ENCODE measurements around the gene C21orf91. TPM values are rescaled to one million over a fixed set of nuclear protein-coding genes. Genes with fewer than 3 reads are reported as not detected.
A peak's percentile ranks its signal among the peaks of the same experiment; 100 is the strongest.

The C21orf91 gene
- polyA plus RNA-seq, 3 donors: 4.6 to 22.3 (median 18.9) TPM

DNA sequence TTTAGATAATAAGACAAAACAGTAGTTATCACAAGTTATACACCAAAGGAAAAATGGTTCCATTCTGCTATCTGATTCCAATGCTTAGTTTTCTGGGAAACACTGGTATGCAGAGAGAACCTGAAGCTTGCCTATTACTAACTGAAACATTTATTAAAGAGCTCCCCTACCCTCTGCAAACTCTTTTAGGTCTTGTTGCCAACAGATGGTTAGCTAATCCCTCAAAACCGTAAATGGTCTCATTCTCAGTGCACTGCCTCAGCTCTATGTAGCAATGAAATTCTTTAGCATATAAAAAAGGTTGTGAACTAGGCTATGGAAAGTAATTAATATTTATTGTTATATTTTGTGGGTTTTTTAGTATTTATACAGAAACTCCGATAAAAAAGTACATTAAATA lies 20.4 kb downstream of the C21orf91 start:
- no peaks in the 10 kb centered on the region for H3K27me3 ChIP-seq (ENCODE audit: control insufficient read depth in 2 of 2, insufficient read depth in 2 of 2, low read length in 2 of 2)
- H3K36me3 Mint-ChIP-seq: peaks cover 25 to 43% of the 10 kb centered on the region in 2 donors
- H4K20me1 ChIP-seq (ENCODE audit: insufficient read depth, low read length): peaks cover 20% of the 10 kb centered on the region
- intact Hi-C loops (cut with micrococcal nuclease): no loop called here
- H3K4me3 Mint-ChIP-seq: no peak overlapping the region
- H3K4me3 ChIP-seq (replicated peaks in 1 of 3; ENCODE audit: low read depth in 2 of 3, low read length in 3 of 3): no peak overlapping the region
- peaks cover 0 to 6% (median 0%) of the 10 kb centered on the region in 7 donors for H3K9me3 Mint-ChIP-seq
- no peaks in the 10 kb centered on the region for H3K27me3 Mint-ChIP-seq (ENCODE audit: low read depth in 3 of 3)
- no peak for DNase-seq
- TF ChIP-seq, protein P1, sequence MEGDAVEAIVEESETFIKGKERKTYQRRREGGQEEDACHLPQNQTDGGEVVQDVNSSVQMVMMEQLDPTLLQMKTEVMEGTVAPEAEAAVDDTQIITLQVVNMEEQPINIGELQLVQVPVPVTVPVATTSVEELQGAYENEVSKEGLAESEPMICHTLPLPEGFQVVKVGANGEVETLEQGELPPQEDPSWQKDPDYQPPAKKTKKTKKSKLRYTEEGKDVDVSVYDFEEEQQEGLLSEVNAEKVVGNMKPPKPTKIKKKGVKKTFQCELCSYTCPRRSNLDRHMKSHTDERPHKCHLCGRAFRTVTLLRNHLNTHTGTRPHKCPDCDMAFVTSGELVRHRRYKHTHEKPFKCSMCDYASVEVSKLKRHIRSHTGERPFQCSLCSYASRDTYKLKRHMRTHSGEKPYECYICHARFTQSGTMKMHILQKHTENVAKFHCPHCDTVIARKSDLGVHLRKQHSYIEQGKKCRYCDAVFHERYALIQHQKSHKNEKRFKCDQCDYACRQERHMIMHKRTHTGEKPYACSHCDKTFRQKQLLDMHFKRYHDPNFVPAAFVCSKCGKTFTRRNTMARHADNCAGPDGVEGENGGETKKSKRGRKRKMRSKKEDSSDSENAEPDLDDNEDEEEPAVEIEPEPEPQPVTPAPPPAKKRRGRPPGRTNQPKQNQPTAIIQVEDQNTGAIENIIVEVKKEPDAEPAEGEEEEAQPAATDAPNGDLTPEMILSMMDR (IDR thresholded peaks at IDR 0.05): no peak
- no peak overlapping the region for H2AFZ ChIP-seq (ENCODE audit: insufficient read depth, low read depth, low read length, poor library complexity, severe bottlenecking)
- H3K4me1 ChIP-seq (ENCODE audit: control insufficient read depth in 1 of 2, insufficient read depth in 2 of 2, low read length in 2 of 2): peaks cover 18 to 21% of the 10 kb centered on the region in 2 donors
- no peak overlapping the region for H3K27ac Mint-ChIP-seq
- WGBS (ENCODE audit: insufficient coverage): no CpG with 5 or more reads among the region's 2 CpGs
- H3K9ac ChIP-seq (ENCODE audit: insufficient read depth, low read length, poor library complexity, severe bottlenecking): no peak overlapping the region
- H3K27ac ChIP-seq (ENCODE audit: low read depth in 1 of 2, low read length in 2 of 2): no peak overlapping the region
- H3K4me2 ChIP-seq (replicated peaks; ENCODE audit: extremely low read depth, low read length, poor library complexity, severe bottlenecking): no peak overlapping the region
- H3K9me3 ChIP-seq (replicated peaks in 1 of 2; ENCODE audit: control insufficient read depth in 1 of 2, insufficient read depth in 1 of 2, low read length in 2 of 2): no peaks in the 10 kb centered on the region
- H3K36me3 ChIP-seq (replicated peaks in 1 of 2; ENCODE audit: control insufficient read depth in 1 of 2, insufficient read depth in 2 of 2, low read length in 2 of 2): peaks cover 4 to 34% of the 10 kb centered on the region in 2 donors
- peaks cover 31% of the 10 kb centered on the region for H3K4me1 Mint-ChIP-seq
- H3K79me2 ChIP-seq (ENCODE audit: insufficient read depth, low read length): peaks cover 91% of the 10 kb centered on the region

DNA sequence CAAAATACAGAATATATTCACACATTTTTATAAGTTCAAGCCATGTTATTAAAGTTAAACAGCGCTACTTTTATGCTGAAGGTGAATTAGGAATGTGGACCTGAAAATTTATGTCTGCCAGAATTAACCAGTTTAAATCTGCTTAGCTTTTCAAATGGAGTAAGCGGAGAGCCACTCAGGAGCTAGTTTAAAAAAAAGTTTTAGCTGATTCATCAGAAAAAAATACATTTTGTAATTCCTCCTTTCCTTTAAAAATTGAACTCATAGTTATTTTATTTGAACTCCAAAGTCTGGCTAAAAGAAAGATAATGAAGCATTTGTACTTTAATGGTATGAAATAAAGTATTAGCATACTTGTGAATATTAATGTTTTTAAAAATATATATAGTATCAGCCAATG lies 21.2 kb downstream of the C21orf91 start:
- H3K4me1 ChIP-seq (ENCODE audit: control insufficient read depth in 1 of 2, insufficient read depth in 2 of 2, low read length in 2 of 2): peaks cover 23 to 28% of the 10 kb centered on the region in 2 donors
- peaks cover 12% of the 10 kb centered on the region for H4K20me1 ChIP-seq (ENCODE audit: insufficient read depth, low read length)
- no peaks in the 10 kb centered on the region for H3K27me3 Mint-ChIP-seq (ENCODE audit: low read depth in 3 of 3)
- no peak overlapping the region for H3K27ac Mint-ChIP-seq
- H3K36me3 Mint-ChIP-seq: peaks cover 24 to 36% of the 10 kb centered on the region in 2 donors
- WGBS (ENCODE audit: insufficient coverage): no CpG with 5 or more reads among the region's 2 CpGs
- H3K9me3 ChIP-seq (replicated peaks in 1 of 2; ENCODE audit: control insufficient read depth in 1 of 2, insufficient read depth in 1 of 2, low read length in 2 of 2): no peaks in the 10 kb centered on the region
- H3K4me1 Mint-ChIP-seq: peaks cover 36% of the 10 kb centered on the region
- TF ChIP-seq, protein P1 (IDR thresholded peaks at IDR 0.05): no peak
- H3K27ac ChIP-seq (ENCODE audit: low read depth in 1 of 2, low read length in 2 of 2): peak overlapping the region in 1 of 2 donors; percentile 20
- no peak overlapping the region for H3K9ac ChIP-seq (ENCODE audit: insufficient read depth, low read length, poor library complexity, severe bottlenecking)
- intact Hi-C loops (cut with micrococcal nuclease): no loop called here
- no peak overlapping the region for H2AFZ ChIP-seq (ENCODE audit: insufficient read depth, low read depth, low read length, poor library complexity, severe bottlenecking)
- H3K79me2 ChIP-seq (ENCODE audit: insufficient read depth, low read length): peaks cover 91% of the 10 kb centered on the region
- H3K27me3 ChIP-seq (ENCODE audit: control insufficient read depth in 2 of 2, insufficient read depth in 2 of 2, low read length in 2 of 2): no peaks in the 10 kb centered on the region
- H3K9me3 Mint-ChIP-seq: peaks cover 0 to 6% (median 0%) of the 10 kb centered on the region in 7 donors
- peaks cover 3 to 33% of the 10 kb centered on the region in 2 donors for H3K36me3 ChIP-seq (replicated peaks in 1 of 2; ENCODE audit: control insufficient read depth in 1 of 2, insufficient read depth in 2 of 2, low read length in 2 of 2)
- no peak overlapping the region for H3K4me2 ChIP-seq (replicated peaks; ENCODE audit: extremely low read depth, low read length, poor library complexity, severe bottlenecking)
- H3K4me3 Mint-ChIP-seq: no peak overlapping the region
- H3K4me3 ChIP-seq (replicated peaks in 1 of 3; ENCODE audit: low read depth in 2 of 3, low read length in 3 of 3): no peak overlapping the region
- DNase-seq: no peak

All from CD14-positive monocyte (primary cell).